Mesenchymal stem cell (in vitro differentiated cells and primary cell): Measurements from ENCODE around the gene SLC34A3.

Experiments
- DNase-seq: peaks from one replicate; pipeline ENCODE4 v3.0.0-alpha.2; 2013
- H2AFZ ChIP-seq: one replicate; pipeline ENCODE4 v1.6.1; 2013; ENCODE audit warnings: low read depth, mild to moderate bottlenecking, control low read depth, inconsistent platforms, low read length, moderate library complexity
- H2AK5ac ChIP-seq: 2 replicates; pipeline ENCODE4 v1.6.1; 2013; ENCODE audit warnings: low read length, moderate library complexity, mild to moderate bottlenecking, inconsistent platforms; ENCODE audit not compliant: severe bottlenecking
- H2BK120ac ChIP-seq: one replicate; pipeline ENCODE4 v1.6.1; 2013; ENCODE audit warnings: low read depth, mild to moderate bottlenecking, inconsistent platforms, low read length, moderate library complexity
- H2BK12ac ChIP-seq, 2 experiments: one replicate each; pipeline ENCODE4 v1.6.1; 2013; ENCODE audit warnings: inconsistent platforms in 2 of 2, low read length in 2 of 2, mild to moderate bottlenecking in 2 of 2, moderate library complexity in 2 of 2, control low read depth in 1 of 2
- H2BK15ac ChIP-seq: one replicate; pipeline ENCODE4 v1.6.1; 2013; ENCODE audit warnings: mild to moderate bottlenecking, low read depth, inconsistent platforms; ENCODE audit not compliant: poor library complexity, severe bottlenecking
- H2BK5ac ChIP-seq: 2 replicates; pipeline ENCODE4 v1.6.1; 2013; ENCODE audit warnings: low read depth, mild to moderate bottlenecking, low read length, control low read depth, inconsistent platforms; ENCODE audit not compliant: poor library complexity, severe bottlenecking
- H3K14ac ChIP-seq, 2 experiments: one replicate each; pipeline ENCODE4 v1.6.1; 2013; ENCODE audit warnings: inconsistent platforms in 2 of 2, low read length in 2 of 2, control low read depth in 1 of 2, mild to moderate bottlenecking in 1 of 2, moderate library complexity in 1 of 2
- H3K18ac ChIP-seq, 2 experiments: one replicate each; pipeline ENCODE4 v1.6.1; 2013; ENCODE audit warnings: inconsistent platforms in 2 of 2, low read length in 2 of 2, control low read depth in 1 of 2, low read depth in 1 of 2, mild to moderate bottlenecking in 1 of 2
- H3K23ac ChIP-seq, 2 experiments: one replicate each; pipeline ENCODE4 v1.6.1; 2013; ENCODE audit warnings: inconsistent platforms in 2 of 2, low read length in 2 of 2, mild to moderate bottlenecking in 2 of 2, moderate library complexity in 2 of 2, control low read depth in 1 of 2
- H3K27ac ChIP-seq: 2 replicates; pipeline ENCODE4 v1.5.1; 2013; ENCODE audit warnings: mild to moderate bottlenecking, moderate library complexity, low read length, control low read depth, inconsistent platforms; ENCODE audit not compliant: poor library complexity, severe bottlenecking
- H3K27me3 ChIP-seq, 2 experiments: 2 replicates each; pipeline versions ENCODE4 v1.6.1 to v1.7.0; 2013; ENCODE audit warnings: low read length in 2 of 2, mild to moderate bottlenecking in 2 of 2, moderate library complexity in 2 of 2, control low read depth in 1 of 2, inconsistent platforms in 1 of 2; ENCODE audit not compliant: control insufficient read depth in 1 of 2, insufficient read depth in 1 of 2
- H3K36me3 ChIP-seq, 2 experiments: 2 replicates each; pipeline versions ENCODE4 v1.6.1 to v1.7.0; 2013; ENCODE audit warnings: low read length in 2 of 2, control low read depth in 1 of 2, inconsistent platforms in 1 of 2, low read depth in 1 of 2, mild to moderate bottlenecking in 1 of 2; ENCODE audit not compliant: insufficient read depth in 2 of 2, control insufficient read depth in 1 of 2
- H3K4ac ChIP-seq, 2 experiments: one replicate each; pipeline ENCODE4 v1.6.1; 2013; ENCODE audit warnings: inconsistent platforms in 2 of 2, low read length in 2 of 2, mild to moderate bottlenecking in 2 of 2, moderate library complexity in 2 of 2, control low read depth in 1 of 2, low read depth in 1 of 2
- H3K4me1 ChIP-seq: 2 replicates; pipeline ENCODE4 v1.6.1; 2013; ENCODE audit warnings: low read depth, low read length, control low read depth; ENCODE audit not compliant: control insufficient read depth, insufficient read depth
- H3K4me2 ChIP-seq: 2 replicates; pipeline ENCODE4 v1.6.1; 2013; ENCODE audit warnings: low read length, mild to moderate bottlenecking, inconsistent platforms; ENCODE audit not compliant: poor library complexity, severe bottlenecking
- H3K4me3 ChIP-seq, 2 experiments: 2 replicates each; pipeline versions ENCODE4 v1.5.1 to v1.7.0; 2013; ENCODE audit warnings: low read length in 2 of 2, mild to moderate bottlenecking in 2 of 2, control low read depth in 1 of 2, low read depth in 1 of 2; ENCODE audit not compliant: insufficient read depth in 1 of 2
- H3K79me1 ChIP-seq: replicated peaks from 2 replicates; pipeline ENCODE4 v1.6.1; 2013; ENCODE audit warnings: mild to moderate bottlenecking, control low read depth, low read length, inconsistent platforms; ENCODE audit not compliant: poor library complexity, severe bottlenecking
- H3K9ac ChIP-seq: 2 replicates; pipeline ENCODE4 v1.7.0; 2013; ENCODE audit warnings: mild to moderate bottlenecking, low read length, moderate library complexity
- H3K9me3 ChIP-seq: 2 replicates; pipeline ENCODE4 v1.7.0; 2013; ENCODE audit warnings: mild to moderate bottlenecking, low read length; ENCODE audit not compliant: control insufficient read depth
- H4K8ac ChIP-seq: one replicate; pipeline ENCODE4 v1.6.1; 2013; ENCODE audit warnings: inconsistent platforms, mild to moderate bottlenecking, low read length, moderate library complexity
- H4K91ac ChIP-seq: one replicate; pipeline ENCODE4 v1.6.1; 2013; ENCODE audit warnings: mild to moderate bottlenecking, low read length, inconsistent platforms
- WGBS: methylation state at CpG from one replicate; pipeline ENCODE4 v1.1.7; 2013; ENCODE audit warnings: mixed read lengths; 5-methylcytosine and 5-hydroxymethylcytosine counted together

Gene SLC34A3

GRCh38 chr9:137280474-137281344 lies 50.0 kb downstream of the SLC34A3 start:
- Histone ChIP-seq H2BK15ac (peak overlapping the region; percentile 28), H3K4me2 (peak overlapping the region; percentile 75), H3K4me1 (peaks cover 61% of the 10 kb centered on the region), H3K23ac (peak overlapping the region; percentile 41 to 71), H2AK5ac (no peak overlapping the region), H3K4me3 (peak overlapping the region in 1 of 2 experiments; percentile 3), H3K27ac (no peak overlapping the region), H2BK5ac (no peak overlapping the region), H3K14ac (peak overlapping the region in 1 of 2 experiments; percentile 38), H4K91ac (peak overlapping the region; percentile 67), H2BK12ac (peak overlapping the region in 1 of 2 experiments; percentile 37), H3K4ac (peak overlapping the region; percentile 57 to 84), H4K8ac (peak overlapping the region; percentile 75), H3K9me3 (no peaks in the 10 kb centered on the region), H3K18ac (peak overlapping the region; percentile 23 to 84), H3K27me3 (peaks cover 0 to 46% of the 10 kb centered on the region in 2 experiments), H3K79me1 (peaks cover 23% of the 10 kb centered on the region), H3K36me3 (peaks cover 0 to 45% of the 10 kb centered on the region in 2 experiments), H2BK120ac (peak overlapping the region; percentile 85), H3K9ac (no peak overlapping the region), H2AFZ (no peak overlapping the region)
- peak; percentile 54 for DNase-seq
- 25% methylated on average over 66 of the region's 85 CpGs for WGBS

GRCh38 chr9:137281345-137282116 lies 50.8 kb downstream of the SLC34A3 start:
- H3K4me1 ChIP-seq: peaks cover 54% of the 10 kb centered on the region
- peak overlapping the region; percentile 23 to 84 for H3K18ac ChIP-seq
- H2BK12ac ChIP-seq: peak overlapping the region in 1 of 2 experiments; percentile 11
- H3K36me3 ChIP-seq: peaks cover 0 to 42% of the 10 kb centered on the region in 2 experiments
- no peak overlapping the region for H2BK5ac ChIP-seq
- H3K27ac ChIP-seq: no peak overlapping the region
- no peaks in the 10 kb centered on the region for H3K9me3 ChIP-seq
- H3K23ac ChIP-seq: peak overlapping the region in 1 of 2 experiments; percentile 41
- peak overlapping the region; percentile 75 for H3K4me2 ChIP-seq
- peak overlapping the region; percentile 85 for H2BK120ac ChIP-seq
- 40% methylated on average over 34 of the region's 39 CpGs for WGBS
- H2AFZ ChIP-seq: no peak overlapping the region
- peak overlapping the region; percentile 82 for H4K8ac ChIP-seq
- H4K91ac ChIP-seq: peak overlapping the region; percentile 67
- peaks cover 23% of the 10 kb centered on the region for H3K79me1 ChIP-seq
- peaks cover 0 to 51% of the 10 kb centered on the region in 2 experiments for H3K27me3 ChIP-seq
- H3K14ac ChIP-seq: peak overlapping the region in 1 of 2 experiments; percentile 38
- H2BK15ac ChIP-seq: peak overlapping the region; percentile 28
- H2AK5ac ChIP-seq: no peak overlapping the region
- H3K4ac ChIP-seq: peak overlapping the region; percentile 51 to 84
- H3K4me3 ChIP-seq: peak overlapping the region in 1 of 2 experiments; percentile 3
- no peak for DNase-seq
- H3K9ac ChIP-seq: no peak overlapping the region
